ENCODE measurements around the gene NXN. TPM values are rescaled to one million over a fixed set of nuclear protein-coding genes. Genes with fewer than 3 reads are reported as not detected.
"Not testable (repeated sequence)": the region's sequence is repeated elsewhere in the genome, so short reads cannot be mapped to it uniquely, and the experiment has no call there.

The NXN gene
- total RNA-seq, 1 donor from 2014 or later: 30.8 TPM

- peak; percentile 38 for ATAC-seq
These were observed 26.5 kb upstream of the NXN start for GRCh38 chr17:1006054-1006453.

- peak; percentile 33 for ATAC-seq
These were observed 25.9 kb upstream of the NXN start for GRCh38 chr17:1005361-1005946.

- ATAC-seq: no peak
These were observed 25.3 kb upstream of the NXN start for GRCh38 chr17:1004769-1005295.

GRCh38 chr17:1003972-1004768, 24.6 kb upstream of the NXN start:
- no peak for ATAC-seq

- no peak for ATAC-seq
These were observed 24.0 kb upstream of the NXN start for GRCh38 chr17:1003633-1003971.

GRCh38 chr17:1002771-1003555, 23.4 kb upstream of the NXN start:
- no peak for ATAC-seq

GRCh38 chr17:1002412-1002753, 22.8 kb upstream of the NXN start:
- no peak for ATAC-seq

- ATAC-seq: no peak
These were observed 22.2 kb upstream of the NXN start for GRCh38 chr17:1001640-1002411.

GRCh38 chr17:1000597-1001461, 21.3 kb upstream of the NXN start:
- ATAC-seq: no peak

GRCh38 chr17:998111-998510, 18.5 kb upstream of the NXN start:
- ATAC-seq: no peak

- ATAC-seq: peak; percentile 94
These were observed 17.2 kb upstream of the NXN start, which contains the start of gene TIMM22 for GRCh38 chr17:996554-997344. Gene TIMM22 (plus strand): TSS chr17:997129. CDS start chr17:997143, 14 bp downstream.

- ATAC-seq: not testable (repeated sequence)
These were observed 15.7 kb upstream of the NXN start for GRCh38 chr17:995324-995723.

- no peak for ATAC-seq
These were observed 13.4 kb upstream of the NXN start for GRCh38 chr17:992933-993332.

- no peak for ATAC-seq
These were observed 9.0 kb upstream of the NXN start for GRCh38 chr17:988561-988960.

- no peak for ATAC-seq
These were observed 8.4 kb upstream of the NXN start for GRCh38 chr17:987931-988330.

- no peak for ATAC-seq
These were observed 6.8 kb upstream of the NXN start for GRCh38 chr17:986322-986929.

GRCh38 chr17:983921-984320, 4.3 kb upstream of the NXN start:
- no peak for ATAC-seq

GRCh38 chr17:981292-981658, 1.7 kb upstream of the NXN start:
- ATAC-seq: no peak

GRCh38 chr17:980406-981291, 1.1 kb upstream of the NXN start:
- ATAC-seq: peak; percentile 65

GRCh38 chr17:979212-979538, 401 bp downstream of the NXN start:
- no peak for ATAC-seq

All from esophagus mucosa (tissue), 1 donor.